ENCODE data around the gene SLC39A12.

Gene SLC39A12

GRCh38 chr10:17980846-17981565, 29.3 kb downstream of the SLC39A12 start:
- no peak overlapping the region for H3K4me2 ChIP-seq (ENCODE audit: insufficient read depth, low read length, poor library complexity, severe bottlenecking)
- H3K4me3 ChIP-seq (ENCODE audit: low read length in 2 of 2), result no peak overlapping the region
- WGBS, 2 donors (ENCODE audit: extremely low coverage in 2 of 2, insufficient read length in 2 of 2, insufficient replicate concordance in 1 of 2), result no CpG with 5 or more reads among the region's 6 CpGs
- no peak overlapping the region for H4K8ac ChIP-seq (ENCODE audit: low read depth, low read length)
- no peaks in the 10 kb centered on the region for H3K36me3 ChIP-seq (replicated peaks in 1 of 2; ENCODE audit: control insufficient read depth in 2 of 2, insufficient read depth in 2 of 2, low read length in 2 of 2)
- H3K18ac ChIP-seq (ENCODE audit: low read length), result no peak overlapping the region
- no peak overlapping the region for H2AK5ac ChIP-seq (ENCODE audit: low read depth, low read length)
- DNase-seq (ENCODE audit: low spot score), result no peak
- no peak overlapping the region for H4K91ac ChIP-seq (ENCODE audit: low read depth, low read length, poor library complexity)
- no peak overlapping the region for H2BK120ac ChIP-seq (ENCODE audit: low read depth, low read length)
- no peaks in the 10 kb centered on the region for H3K27me3 ChIP-seq (ENCODE audit: control insufficient read depth in 3 of 3, insufficient read depth in 3 of 3, low read depth in 1 of 3, low read length in 3 of 3)
- H2BK5ac ChIP-seq (ENCODE audit: low read length), result no peak overlapping the region
- H3K4me1 ChIP-seq (ENCODE audit: control insufficient read depth in 2 of 2, insufficient read depth in 1 of 2, low read depth in 1 of 2, low read length in 2 of 2), result peaks cover 0 to 2% of the 10 kb centered on the region in 2 donors
- no peak overlapping the region for H3K27ac ChIP-seq (replicated peaks; ENCODE audit: low read length)
- H2BK12ac ChIP-seq (ENCODE audit: low read length), result no peak overlapping the region
- H3K23ac ChIP-seq (ENCODE audit: low read depth, low read length, poor library complexity), result no peak overlapping the region
- H2AFZ ChIP-seq (ENCODE audit: low read length), result no peak overlapping the region
- H3K9me3 ChIP-seq (replicated peaks in 1 of 2; ENCODE audit: control insufficient read depth in 2 of 2, insufficient read depth in 1 of 2, low read depth in 1 of 2, low read length in 2 of 2), result no peaks in the 10 kb centered on the region
- no peaks in the 10 kb centered on the region for H3K79me1 ChIP-seq (ENCODE audit: low read depth, low read length)
- no peak overlapping the region for H3K4ac ChIP-seq (ENCODE audit: low read length)
- H2BK15ac ChIP-seq (ENCODE audit: low read length), result no peak overlapping the region
- no peak overlapping the region for H3K14ac ChIP-seq (ENCODE audit: low read length)
- H3K9ac ChIP-seq (ENCODE audit: low read depth, low read length, poor library complexity), result no peak overlapping the region

- Histone ChIP-seq H3K18ac (ENCODE audit: low read length) (no peak overlapping the region), H2BK12ac (ENCODE audit: low read length) (no peak overlapping the region), H3K4me3 (ENCODE audit: low read length in 2 of 2) (no peak overlapping the region), H4K91ac (ENCODE audit: low read depth, low read length, poor library complexity) (no peak overlapping the region), H2AFZ (ENCODE audit: low read length) (no peak overlapping the region), H3K79me1 (ENCODE audit: low read depth, low read length) (no peaks in the 10 kb centered on the region), H2BK15ac (ENCODE audit: low read length) (no peak overlapping the region), H4K8ac (ENCODE audit: low read depth, low read length) (no peak overlapping the region), H3K4me1 (ENCODE audit: control insufficient read depth in 2 of 2, insufficient read depth in 1 of 2, low read depth in 1 of 2, low read length in 2 of 2) (peaks cover 0 to 2% of the 10 kb centered on the region in 2 donors), H2AK5ac (ENCODE audit: low read depth, low read length) (no peak overlapping the region), H3K4ac (ENCODE audit: low read length) (no peak overlapping the region), H3K4me2 (ENCODE audit: insufficient read depth, low read length, poor library complexity, severe bottlenecking) (no peak overlapping the region), H3K27me3 (ENCODE audit: control insufficient read depth in 3 of 3, insufficient read depth in 3 of 3, low read depth in 1 of 3, low read length in 3 of 3) (no peaks in the 10 kb centered on the region), H3K27ac (replicated peaks; ENCODE audit: low read length) (no peak overlapping the region), H3K36me3 (replicated peaks in 1 of 2; ENCODE audit: control insufficient read depth in 2 of 2, insufficient read depth in 2 of 2, low read length in 2 of 2) (no peaks in the 10 kb centered on the region), H3K23ac (ENCODE audit: low read depth, low read length, poor library complexity) (no peak overlapping the region), H2BK5ac (ENCODE audit: low read length) (no peak overlapping the region), H2BK120ac (ENCODE audit: low read depth, low read length) (no peak overlapping the region), H3K9me3 (replicated peaks in 1 of 2; ENCODE audit: control insufficient read depth in 2 of 2, insufficient read depth in 1 of 2, low read depth in 1 of 2, low read length in 2 of 2) (no peaks in the 10 kb centered on the region), H3K14ac (ENCODE audit: low read length) (no peak overlapping the region), H3K9ac (ENCODE audit: low read depth, low read length, poor library complexity) (no peak overlapping the region)
- WGBS, 2 donors (ENCODE audit: extremely low coverage in 2 of 2, insufficient read length in 2 of 2, insufficient replicate concordance in 1 of 2), result no CpG with 5 or more reads among the region's 1 CpG
- DNase-seq (ENCODE audit: low spot score), result no peak
Observed at GRCh38 chr10:17981766-17982380, 30.2 kb downstream of the SLC39A12 start.

- H3K4me3 ChIP-seq (ENCODE audit: low read length in 2 of 2), result no peak overlapping the region
- no peak overlapping the region for H2AK5ac ChIP-seq (ENCODE audit: low read depth, low read length)
- no peak overlapping the region for H2BK12ac ChIP-seq (ENCODE audit: low read length)
- H2BK15ac ChIP-seq (ENCODE audit: low read length), result no peak overlapping the region
- no peak overlapping the region for H3K18ac ChIP-seq (ENCODE audit: low read length)
- no peak overlapping the region for H2BK120ac ChIP-seq (ENCODE audit: low read depth, low read length)
- H2AFZ ChIP-seq (ENCODE audit: low read length), result no peak overlapping the region
- H3K23ac ChIP-seq (ENCODE audit: low read depth, low read length, poor library complexity), result no peak overlapping the region
- H3K36me3 ChIP-seq (replicated peaks in 1 of 2; ENCODE audit: control insufficient read depth in 2 of 2, insufficient read depth in 2 of 2, low read length in 2 of 2), result no peaks in the 10 kb centered on the region
- H3K4me1 ChIP-seq (ENCODE audit: control insufficient read depth in 2 of 2, insufficient read depth in 1 of 2, low read depth in 1 of 2, low read length in 2 of 2), result peaks cover 0 to 2% of the 10 kb centered on the region in 2 donors
- H3K4ac ChIP-seq (ENCODE audit: low read length), result no peak overlapping the region
- no peak for DNase-seq (ENCODE audit: low spot score)
- H3K4me2 ChIP-seq (ENCODE audit: insufficient read depth, low read length, poor library complexity, severe bottlenecking), result no peak overlapping the region
- H3K79me1 ChIP-seq (ENCODE audit: low read depth, low read length), result no peaks in the 10 kb centered on the region
- no peak overlapping the region for H3K9ac ChIP-seq (ENCODE audit: low read depth, low read length, poor library complexity)
- H4K91ac ChIP-seq (ENCODE audit: low read depth, low read length, poor library complexity), result no peak overlapping the region
- no peak overlapping the region for H3K14ac ChIP-seq (ENCODE audit: low read length)
- no peak overlapping the region for H4K8ac ChIP-seq (ENCODE audit: low read depth, low read length)
- H2BK5ac ChIP-seq (ENCODE audit: low read length), result no peak overlapping the region
- no peak overlapping the region for H3K27ac ChIP-seq (replicated peaks; ENCODE audit: low read length)
- no peaks in the 10 kb centered on the region for H3K27me3 ChIP-seq (ENCODE audit: control insufficient read depth in 3 of 3, insufficient read depth in 3 of 3, low read depth in 1 of 3, low read length in 3 of 3)
- no peaks in the 10 kb centered on the region for H3K9me3 ChIP-seq (replicated peaks in 1 of 2; ENCODE audit: control insufficient read depth in 2 of 2, insufficient read depth in 1 of 2, low read depth in 1 of 2, low read length in 2 of 2)
- no CpG with 5 or more reads among the region's 1 CpG for WGBS, 2 donors (ENCODE audit: extremely low coverage in 2 of 2, insufficient read length in 2 of 2, insufficient replicate concordance in 1 of 2)
Observed at GRCh38 chr10:17984056-17984455, 32.3 kb downstream of the SLC39A12 start.

GRCh38 chr10:17984563-17984962, 32.8 kb downstream of the SLC39A12 start:
- Histone ChIP-seq H2AFZ (ENCODE audit: low read length) (no peak overlapping the region), H3K18ac (ENCODE audit: low read length) (no peak overlapping the region), H3K14ac (ENCODE audit: low read length) (no peak overlapping the region), H3K4me2 (ENCODE audit: insufficient read depth, low read length, poor library complexity, severe bottlenecking) (no peak overlapping the region), H2BK120ac (ENCODE audit: low read depth, low read length) (no peak overlapping the region), H3K9me3 (replicated peaks in 1 of 2; ENCODE audit: control insufficient read depth in 2 of 2, insufficient read depth in 1 of 2, low read depth in 1 of 2, low read length in 2 of 2) (no peaks in the 10 kb centered on the region), H2BK5ac (ENCODE audit: low read length) (no peak overlapping the region), H3K23ac (ENCODE audit: low read depth, low read length, poor library complexity) (no peak overlapping the region), H3K27me3 (ENCODE audit: control insufficient read depth in 3 of 3, insufficient read depth in 3 of 3, low read depth in 1 of 3, low read length in 3 of 3) (no peaks in the 10 kb centered on the region), H4K8ac (ENCODE audit: low read depth, low read length) (no peak overlapping the region), H3K4ac (ENCODE audit: low read length) (no peak overlapping the region), H3K4me3 (ENCODE audit: low read length in 2 of 2) (no peak overlapping the region), H3K27ac (replicated peaks; ENCODE audit: low read length) (no peak overlapping the region), H3K4me1 (ENCODE audit: control insufficient read depth in 2 of 2, insufficient read depth in 1 of 2, low read depth in 1 of 2, low read length in 2 of 2) (peaks cover 0 to 2% of the 10 kb centered on the region in 2 donors), H2BK15ac (ENCODE audit: low read length) (no peak overlapping the region), H2AK5ac (ENCODE audit: low read depth, low read length) (no peak overlapping the region), H3K9ac (ENCODE audit: low read depth, low read length, poor library complexity) (no peak overlapping the region), H2BK12ac (ENCODE audit: low read length) (no peak overlapping the region), H3K36me3 (replicated peaks in 1 of 2; ENCODE audit: control insufficient read depth in 2 of 2, insufficient read depth in 2 of 2, low read length in 2 of 2) (no peaks in the 10 kb centered on the region), H4K91ac (ENCODE audit: low read depth, low read length, poor library complexity) (no peak overlapping the region), H3K79me1 (ENCODE audit: low read depth, low read length) (no peaks in the 10 kb centered on the region)
- no CpG with 5 or more reads among the region's 4 CpGs for WGBS, 2 donors (ENCODE audit: extremely low coverage in 2 of 2, insufficient read length in 2 of 2, insufficient replicate concordance in 1 of 2)
- DNase-seq (ENCODE audit: low spot score), result no peak

All from neuronal stem cell (in vitro differentiated cells).